Peyer's patch (tissue), 4 donors: ENCODE measurements around the gene SCNN1A. TPM values are rescaled to one million over a fixed set of nuclear protein-coding genes. Genes with fewer than 3 reads are reported as not detected.
A peak's percentile ranks its signal among the peaks of the same experiment; 100 is the strongest.

ENCODE experiments used
- DNase-seq, 3 donors: peaks; one replicate each; pipeline ENCODE4 v3.0.0-alpha.2; 2017 to 2019
- H3K27ac ChIP-seq, 4 donors: fragments of 200-600 bp; sonication (generic); one replicate each; pipeline ENCODE4 v1.5.1; 2016 to 2019
- H3K27me3 ChIP-seq, 2 donors: fragments of 200-600 bp; sonication (generic); one replicate each; pipeline ENCODE4 v1.5.1; 2019
- H3K36me3 ChIP-seq, 3 donors: fragments of 200-600 bp; sonication (generic); one replicate each; pipeline ENCODE4 v1.5.1; 2016 to 2019
- H3K4me1 ChIP-seq, 4 donors: fragments of 200-600 bp; sonication (generic); one replicate each; pipeline ENCODE4 v1.5.1; 2016 to 2019
- H3K4me3 ChIP-seq, 4 donors: fragments of 200-600 bp; sonication (generic); 1 replicate in 3 of 4; 2 replicates in 1 of 4; pipeline ENCODE4 v1.5.1; 2016 to 2019; ENCODE audit warnings: mild to moderate bottlenecking in 1 of 4
- H3K9me3 ChIP-seq, 4 donors: fragments of 200-600 bp; sonication (generic); one replicate each; pipeline ENCODE4 v1.5.1; 2016 to 2019; ENCODE audit warnings: mild to moderate bottlenecking in 1 of 4
- POLR2A ChIP-seq, 2 donors: fragments of 450-650 bp; IDR thresholded peaks; one replicate each; pipeline ENCODE4 v1.5.1; 2017; ENCODE audit warnings: antibody characterized with exemption in 2 of 2, mild to moderate bottlenecking in 2 of 2, moderate library complexity in 2 of 2
- total RNA-seq, 4 donors: library from RNA; depleted of rRNA; stranded (reverse); fragments of >200 nt; gene quantifications; one replicate each; pipeline ENCODE4 v1.1.0, GENCODE V29; 2016
- TF ChIP-seq, protein P1 (sequence below), 6 experiments: fragments of 450-650 bp in 4 of 6; fragments of 200-600 bp in 2 of 6; sonication (generic) in 1 of 6; IDR thresholded peaks; one replicate each; pipeline ENCODE4 v1.5.1; 2017 to 2019; ENCODE audit warnings: antibody characterized with exemption in 6 of 6, mild to moderate bottlenecking in 3 of 6, moderate library complexity in 1 of 6

SCNN1A gene
- total RNA-seq, 4 donors from 2014 or later = 93.3 to 275 (median 143) TPM

DNA sequence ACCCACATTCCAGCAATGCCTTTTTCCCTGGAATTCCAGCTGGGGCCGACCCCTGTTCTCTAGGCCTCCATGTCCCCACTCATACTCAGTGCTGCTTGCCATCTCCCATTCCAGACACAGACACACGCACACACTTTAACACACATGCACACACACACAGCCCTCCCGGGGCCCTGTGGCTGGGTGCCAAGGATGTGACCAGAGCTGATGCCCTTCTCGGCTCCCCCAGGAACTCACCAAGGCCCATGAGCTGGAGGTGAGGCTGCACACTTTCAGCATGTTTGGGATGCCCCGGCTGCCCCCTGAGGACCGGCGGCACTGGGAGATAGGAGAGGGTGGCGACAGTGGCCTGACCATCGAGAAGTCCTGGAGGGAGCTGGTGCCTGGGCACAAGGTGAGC, 60.6 kb downstream of the SCNN1A start:
- DNase-seq = peak in 1 of 3 donors; percentile 36
- TF ChIP-seq, protein P1, sequence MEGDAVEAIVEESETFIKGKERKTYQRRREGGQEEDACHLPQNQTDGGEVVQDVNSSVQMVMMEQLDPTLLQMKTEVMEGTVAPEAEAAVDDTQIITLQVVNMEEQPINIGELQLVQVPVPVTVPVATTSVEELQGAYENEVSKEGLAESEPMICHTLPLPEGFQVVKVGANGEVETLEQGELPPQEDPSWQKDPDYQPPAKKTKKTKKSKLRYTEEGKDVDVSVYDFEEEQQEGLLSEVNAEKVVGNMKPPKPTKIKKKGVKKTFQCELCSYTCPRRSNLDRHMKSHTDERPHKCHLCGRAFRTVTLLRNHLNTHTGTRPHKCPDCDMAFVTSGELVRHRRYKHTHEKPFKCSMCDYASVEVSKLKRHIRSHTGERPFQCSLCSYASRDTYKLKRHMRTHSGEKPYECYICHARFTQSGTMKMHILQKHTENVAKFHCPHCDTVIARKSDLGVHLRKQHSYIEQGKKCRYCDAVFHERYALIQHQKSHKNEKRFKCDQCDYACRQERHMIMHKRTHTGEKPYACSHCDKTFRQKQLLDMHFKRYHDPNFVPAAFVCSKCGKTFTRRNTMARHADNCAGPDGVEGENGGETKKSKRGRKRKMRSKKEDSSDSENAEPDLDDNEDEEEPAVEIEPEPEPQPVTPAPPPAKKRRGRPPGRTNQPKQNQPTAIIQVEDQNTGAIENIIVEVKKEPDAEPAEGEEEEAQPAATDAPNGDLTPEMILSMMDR (IDR thresholded peaks at IDR 0.05) = no peak
- TF ChIP-seq POLR2A (IDR thresholded peaks at IDR 0.05) = no peak
- Histone ChIP-seq H3K4me1 (peaks cover 0 to 28% (median 6%) of the 10 kb centered on the region in 4 donors), H3K4me3 (no peak overlapping the region), H3K27me3 (peaks cover 0 to 6% of the 10 kb centered on the region in 2 donors), H3K36me3 (peaks cover 0 to 66% (median 0%) of the 10 kb centered on the region in 3 donors), H3K27ac (peak overlapping the region in 1 of 4 donors; percentile 4), H3K9me3 (no peaks in the 10 kb centered on the region)

DNA sequence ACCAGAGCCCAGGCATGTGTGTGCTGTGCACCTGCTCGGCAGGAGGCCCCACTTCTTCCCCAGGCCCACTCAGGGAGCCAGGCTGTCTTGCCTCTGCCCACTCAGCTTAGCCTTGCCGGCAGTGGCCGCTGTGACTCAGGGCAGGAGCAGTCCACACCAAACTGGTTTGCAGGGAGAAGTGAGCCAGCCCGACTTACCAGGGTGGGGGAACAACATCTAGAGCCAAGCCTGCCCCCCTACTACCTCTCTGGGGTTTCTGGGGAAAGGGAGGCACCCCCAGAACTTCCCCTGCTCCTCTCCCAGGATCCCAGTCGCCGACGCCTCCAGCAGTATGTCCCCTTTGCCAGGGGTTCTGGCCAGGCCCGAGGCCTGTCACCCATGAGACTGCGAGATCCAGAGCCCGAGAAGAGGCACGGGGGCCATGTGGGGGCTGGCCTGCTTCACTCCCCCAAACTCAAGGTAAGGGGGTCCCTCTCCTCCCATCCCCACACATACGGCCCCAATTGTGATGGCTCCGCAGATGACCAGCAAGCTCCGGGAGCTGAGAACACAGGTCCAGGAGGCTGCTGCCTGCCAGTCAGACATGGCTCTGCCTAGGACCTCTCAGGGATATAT, 61.9 kb downstream of the SCNN1A start:
- Histone ChIP-seq H3K36me3 (peaks cover 0 to 53% (median 0%) of the 10 kb centered on the region in 3 donors), H3K27ac (peak overlapping the region in 3 of 4 donors; percentile 92 to 99 (median 93)), H3K9me3 (no peaks in the 10 kb centered on the region), H3K27me3 (peaks cover 0 to 6% of the 10 kb centered on the region in 2 donors), H3K4me3 (peak overlapping the region in 2 of 4 donors; percentile 1 to 46), H3K4me1 (peaks cover 0 to 27% (median 6%) of the 10 kb centered on the region in 4 donors)
- TF ChIP-seq, protein P1 (IDR thresholded peaks at IDR 0.05) = no peak
- TF ChIP-seq POLR2A (IDR thresholded peaks at IDR 0.05) = no peak
- peak in 1 of 3 donors; percentile 45 for DNase-seq

DNA sequence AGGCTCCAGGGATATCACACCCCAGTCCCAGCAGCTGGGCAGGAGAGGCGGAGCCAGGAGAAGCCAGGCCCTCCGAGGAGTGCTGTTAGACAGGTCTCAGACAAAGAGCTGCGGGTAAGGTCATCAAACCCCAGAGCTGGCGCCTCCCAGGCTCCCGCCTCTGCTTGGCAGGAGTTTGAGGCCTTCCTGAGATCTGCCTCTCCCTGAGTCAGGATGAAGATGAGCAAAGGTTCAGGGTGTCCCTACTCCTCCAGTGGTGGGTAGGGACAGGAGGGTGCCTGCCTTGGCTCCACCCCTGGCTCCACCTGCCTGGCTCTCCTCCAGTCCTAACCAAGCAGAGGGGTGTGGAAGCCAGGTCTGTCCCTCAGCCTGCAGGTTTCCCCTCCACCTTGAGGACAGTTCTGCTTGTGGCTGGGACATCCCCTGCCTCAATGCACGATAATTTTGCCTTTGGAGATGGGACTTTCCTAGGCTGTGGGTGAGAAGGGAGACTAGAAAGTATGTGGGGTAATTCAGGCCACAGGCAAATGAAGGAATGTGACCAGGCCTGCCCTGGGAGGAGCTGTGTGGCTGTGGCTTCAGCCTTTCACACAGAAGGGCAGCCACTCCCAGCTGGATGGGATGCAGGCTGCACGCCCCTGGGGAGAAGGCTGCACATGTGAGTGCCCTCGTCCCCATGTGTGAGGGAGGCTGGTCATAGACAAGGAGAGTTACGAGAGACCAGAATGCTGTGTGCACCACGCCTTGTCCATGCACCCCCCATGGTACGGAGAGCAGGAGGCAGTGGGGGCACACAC, 62.6 kb downstream of the SCNN1A start:
- DNase-seq = peak in 2 of 3 donors; percentile 93 to 95
- peaks cover 0 to 33% (median 6%) of the 10 kb centered on the region in 4 donors for H3K4me1 ChIP-seq
- H3K9me3 ChIP-seq = no peaks in the 10 kb centered on the region
- H3K27ac ChIP-seq = peak overlapping the region in 3 of 4 donors; percentile 92 to 99 (median 93)
- peaks cover 0 to 6% of the 10 kb centered on the region in 2 donors for H3K27me3 ChIP-seq
- TF ChIP-seq POLR2A (IDR thresholded peaks at IDR 0.05) = peak; percentile 80 to 98
- TF ChIP-seq, protein P1 (IDR thresholded peaks at IDR 0.05) = peak in 1 of 6 experiments; percentile 8
- H3K36me3 ChIP-seq = peaks cover 0 to 48% (median 0%) of the 10 kb centered on the region in 3 donors
- peak overlapping the region in 2 of 4 donors; percentile 73 to 90 for H3K4me3 ChIP-seq

DNA sequence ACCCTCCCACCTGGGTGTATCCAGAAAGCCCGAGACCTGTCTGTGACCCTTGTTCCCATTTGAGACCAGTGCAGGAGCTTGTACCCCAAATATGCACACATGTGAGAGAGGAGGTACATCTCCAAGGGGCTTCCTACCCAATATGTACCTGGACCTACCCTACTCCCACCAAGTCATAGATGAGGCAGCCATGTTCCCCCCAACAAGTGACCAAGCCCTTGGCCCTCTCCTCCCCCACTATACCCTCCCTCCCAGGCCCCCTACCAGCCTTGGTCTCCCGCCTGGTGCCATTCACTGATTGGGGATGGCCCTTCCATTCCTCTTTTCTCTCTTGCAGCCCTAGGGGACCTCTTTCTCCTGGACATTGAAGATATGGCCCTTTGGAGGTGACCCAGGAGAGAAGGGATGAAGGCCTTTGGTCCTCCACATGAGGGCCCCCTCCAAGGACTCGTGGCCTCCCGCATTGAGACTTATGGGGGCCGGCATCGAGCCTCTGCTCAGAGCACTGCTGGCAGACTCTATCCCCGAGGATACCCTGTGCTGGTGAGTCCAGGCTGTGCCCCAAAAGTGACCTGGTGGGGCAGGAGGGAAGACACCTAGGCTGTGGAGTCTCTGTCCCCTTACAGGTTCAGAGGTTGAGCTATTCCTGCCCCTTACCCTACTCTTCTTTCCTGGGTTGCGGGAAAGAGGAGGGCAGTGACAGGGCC, 63.4 kb downstream of the SCNN1A start:
- Histone ChIP-seq H3K27ac (peak overlapping the region in 3 of 4 donors; percentile 92 to 99 (median 93)), H3K36me3 (peaks cover 0 to 41% (median 0%) of the 10 kb centered on the region in 3 donors), H3K4me3 (peak overlapping the region in 2 of 4 donors; percentile 73 to 90), H3K9me3 (no peaks in the 10 kb centered on the region), H3K4me1 (peaks cover 0 to 33% (median 6%) of the 10 kb centered on the region in 4 donors), H3K27me3 (peaks cover 0 to 6% of the 10 kb centered on the region in 2 donors)
- no peak for TF ChIP-seq POLR2A (IDR thresholded peaks at IDR 0.05)
- TF ChIP-seq, protein P1 (IDR thresholded peaks at IDR 0.05) = no peak
- DNase-seq = peak in 1 of 3 donors; percentile 45
